Tibial nerve (tissue), 4 donors: ENCODE measurements around the gene RCL1.

Experiments
- EP300 ChIP-seq, 2 donors: sonication (generic); formaldehyde crosslinking; IDR thresholded peaks; one replicate each; pipeline ENCODE4 v1.6.1; 2017; ENCODE audit warnings: antibody characterized with exemption in 2 of 2, mild to moderate bottlenecking in 1 of 2
- POLR2A ChIP-seq, 2 donors: fragments of 450-650 bp; IDR thresholded peaks; one replicate each; pipeline ENCODE4 v1.6.1; 2017; ENCODE audit warnings: antibody characterized with exemption in 2 of 2, mild to moderate bottlenecking in 2 of 2, moderate library complexity in 2 of 2
- TF ChIP-seq, protein P1 (sequence below), 5 experiments: fragments of 200-600 bp in 3 of 5; fragments of 450-650 bp in 2 of 5; sonication (generic) in 3 of 5; IDR thresholded peaks; one replicate each; pipeline ENCODE4 v1.5.1; 2016 to 2019; ENCODE audit warnings: antibody characterized with exemption in 5 of 5, mild to moderate bottlenecking in 3 of 5, moderate library complexity in 2 of 5

GRCh38 chr9:4849369-4849768 is 56.6 kb downstream of the RCL1 start:
- TF ChIP-seq, protein P1, sequence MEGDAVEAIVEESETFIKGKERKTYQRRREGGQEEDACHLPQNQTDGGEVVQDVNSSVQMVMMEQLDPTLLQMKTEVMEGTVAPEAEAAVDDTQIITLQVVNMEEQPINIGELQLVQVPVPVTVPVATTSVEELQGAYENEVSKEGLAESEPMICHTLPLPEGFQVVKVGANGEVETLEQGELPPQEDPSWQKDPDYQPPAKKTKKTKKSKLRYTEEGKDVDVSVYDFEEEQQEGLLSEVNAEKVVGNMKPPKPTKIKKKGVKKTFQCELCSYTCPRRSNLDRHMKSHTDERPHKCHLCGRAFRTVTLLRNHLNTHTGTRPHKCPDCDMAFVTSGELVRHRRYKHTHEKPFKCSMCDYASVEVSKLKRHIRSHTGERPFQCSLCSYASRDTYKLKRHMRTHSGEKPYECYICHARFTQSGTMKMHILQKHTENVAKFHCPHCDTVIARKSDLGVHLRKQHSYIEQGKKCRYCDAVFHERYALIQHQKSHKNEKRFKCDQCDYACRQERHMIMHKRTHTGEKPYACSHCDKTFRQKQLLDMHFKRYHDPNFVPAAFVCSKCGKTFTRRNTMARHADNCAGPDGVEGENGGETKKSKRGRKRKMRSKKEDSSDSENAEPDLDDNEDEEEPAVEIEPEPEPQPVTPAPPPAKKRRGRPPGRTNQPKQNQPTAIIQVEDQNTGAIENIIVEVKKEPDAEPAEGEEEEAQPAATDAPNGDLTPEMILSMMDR (IDR thresholded peaks at IDR 0.05), result no peak
- no peak for TF ChIP-seq EP300 (IDR thresholded peaks at IDR 0.05)
- no peak for TF ChIP-seq POLR2A (IDR thresholded peaks at IDR 0.05)
